GM23338 (cell line): Measurements from ENCODE around the gene TBC1D32.

Experiments
- EZH2 ChIP-seq: fragments of 200-600 bp; sonication (generic); IDR thresholded peaks from one replicate; pipeline ENCODE4 v1.8.0; 2017; ENCODE audit warnings: antibody characterized with exemption, mild to moderate bottlenecking, low read depth; ENCODE audit not compliant: unreplicated experiment
- ZNF331 ChIP-seq: fragments of 250-450 bp; sonication (Bioruptor Pico); IDR thresholded peaks from 2 replicates; pipeline ENCODE4 v1.5.0; 2020; ENCODE audit warnings: low read depth, mild to moderate bottlenecking, moderate library complexity
- TF ChIP-seq, protein P1 (sequence below), 2 experiments: fragments of 200-600 bp in 1 of 2; sonication (generic) in 1 of 2; conservative IDR thresholded peaks; 2 replicates each; pipeline versions ENCODE4 v1.5.1 to v1.6.1; 2016 to 2017; ENCODE audit warnings: antibody characterized with exemption in 2 of 2, low read depth in 2 of 2, mild to moderate bottlenecking in 2 of 2, moderate library complexity in 1 of 2

DNA sequence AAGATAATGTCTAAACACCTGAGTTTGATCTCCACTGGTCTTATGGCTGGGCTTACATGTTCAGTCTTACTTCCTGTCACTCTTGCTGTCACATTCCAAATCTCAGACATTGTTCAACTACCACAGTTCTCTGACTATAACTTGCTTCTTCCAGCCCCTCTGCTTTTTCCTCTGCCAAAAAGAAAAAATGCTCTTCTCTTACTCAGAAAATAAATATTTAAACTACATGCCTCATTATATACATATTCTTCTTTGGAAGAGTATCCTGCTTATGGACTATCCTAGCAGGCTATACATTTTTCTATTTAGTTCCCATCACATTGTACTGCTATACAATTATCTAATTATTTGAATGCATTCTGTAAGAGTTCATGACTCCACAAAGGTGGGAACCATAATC is 175.4 kb downstream of the TBC1D32 start:
- TF ChIP-seq, protein P1, sequence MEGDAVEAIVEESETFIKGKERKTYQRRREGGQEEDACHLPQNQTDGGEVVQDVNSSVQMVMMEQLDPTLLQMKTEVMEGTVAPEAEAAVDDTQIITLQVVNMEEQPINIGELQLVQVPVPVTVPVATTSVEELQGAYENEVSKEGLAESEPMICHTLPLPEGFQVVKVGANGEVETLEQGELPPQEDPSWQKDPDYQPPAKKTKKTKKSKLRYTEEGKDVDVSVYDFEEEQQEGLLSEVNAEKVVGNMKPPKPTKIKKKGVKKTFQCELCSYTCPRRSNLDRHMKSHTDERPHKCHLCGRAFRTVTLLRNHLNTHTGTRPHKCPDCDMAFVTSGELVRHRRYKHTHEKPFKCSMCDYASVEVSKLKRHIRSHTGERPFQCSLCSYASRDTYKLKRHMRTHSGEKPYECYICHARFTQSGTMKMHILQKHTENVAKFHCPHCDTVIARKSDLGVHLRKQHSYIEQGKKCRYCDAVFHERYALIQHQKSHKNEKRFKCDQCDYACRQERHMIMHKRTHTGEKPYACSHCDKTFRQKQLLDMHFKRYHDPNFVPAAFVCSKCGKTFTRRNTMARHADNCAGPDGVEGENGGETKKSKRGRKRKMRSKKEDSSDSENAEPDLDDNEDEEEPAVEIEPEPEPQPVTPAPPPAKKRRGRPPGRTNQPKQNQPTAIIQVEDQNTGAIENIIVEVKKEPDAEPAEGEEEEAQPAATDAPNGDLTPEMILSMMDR (conservative IDR thresholded peaks at IDR 0.05; ENCODE audit: low read depth in 2 of 2), result no peak
- no peak for TF ChIP-seq ZNF331 (CRISPR knock-in tag)
- TF ChIP-seq EZH2, result no peak
